GM13976 (cell line): Measurements from ENCODE around the gene NAT14.
"Not testable (repeated sequence)": the region's sequence is repeated elsewhere in the genome, so short reads cannot be mapped to it uniquely, and the experiment has no call there.

ENCODE experiments used
- DNase-seq: peaks from one replicate; pipeline ENCODE4 v3.0.0; 2012; ENCODE audit warnings: low spot score
- in situ Hi-C: fragments of 300-500 bp; cut with MboI; formaldehyde crosslinking; loops from one replicate; pipeline ENCODE4 v1.12.0; 2022; ENCODE audit warnings: low sequenced_read_pairs, mixed read lengths, inconsistent platforms; ENCODE audit not compliant: unreplicated experiment
- TF ChIP-seq, protein P1 (sequence below): IDR thresholded peaks from 2 replicates; pipeline ENCODE4 v1.5.1; 2012; ENCODE audit warnings: borderline replicate concordance, mild to moderate bottlenecking; ENCODE audit not compliant: insufficient read depth; ENCODE audit errors: extremely low read depth, missing control alignments, control extremely low read depth

Gene NAT14

GRCh38 chr19:55447421-55448174 lies 37.4 kb upstream of the NAT14 start:
- TF ChIP-seq, protein P1, sequence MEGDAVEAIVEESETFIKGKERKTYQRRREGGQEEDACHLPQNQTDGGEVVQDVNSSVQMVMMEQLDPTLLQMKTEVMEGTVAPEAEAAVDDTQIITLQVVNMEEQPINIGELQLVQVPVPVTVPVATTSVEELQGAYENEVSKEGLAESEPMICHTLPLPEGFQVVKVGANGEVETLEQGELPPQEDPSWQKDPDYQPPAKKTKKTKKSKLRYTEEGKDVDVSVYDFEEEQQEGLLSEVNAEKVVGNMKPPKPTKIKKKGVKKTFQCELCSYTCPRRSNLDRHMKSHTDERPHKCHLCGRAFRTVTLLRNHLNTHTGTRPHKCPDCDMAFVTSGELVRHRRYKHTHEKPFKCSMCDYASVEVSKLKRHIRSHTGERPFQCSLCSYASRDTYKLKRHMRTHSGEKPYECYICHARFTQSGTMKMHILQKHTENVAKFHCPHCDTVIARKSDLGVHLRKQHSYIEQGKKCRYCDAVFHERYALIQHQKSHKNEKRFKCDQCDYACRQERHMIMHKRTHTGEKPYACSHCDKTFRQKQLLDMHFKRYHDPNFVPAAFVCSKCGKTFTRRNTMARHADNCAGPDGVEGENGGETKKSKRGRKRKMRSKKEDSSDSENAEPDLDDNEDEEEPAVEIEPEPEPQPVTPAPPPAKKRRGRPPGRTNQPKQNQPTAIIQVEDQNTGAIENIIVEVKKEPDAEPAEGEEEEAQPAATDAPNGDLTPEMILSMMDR: no peak
- in situ Hi-C loops: no loop called here
- no peak for DNase-seq

DNA sequence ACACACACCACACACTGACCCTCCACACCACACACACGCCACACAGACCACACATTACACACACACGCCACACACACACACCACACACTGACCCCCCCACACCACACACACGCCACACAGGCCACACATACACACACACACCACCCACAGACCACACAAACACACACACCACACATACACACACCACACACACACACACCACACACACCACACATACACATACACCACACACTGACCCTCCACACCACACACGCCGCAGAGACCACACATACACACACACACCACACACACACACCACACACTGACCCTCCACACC lies 36.9 kb upstream of the NAT14 start:
- DNase-seq, in situ Hi-C loops: not testable (repeated sequence)

DNA sequence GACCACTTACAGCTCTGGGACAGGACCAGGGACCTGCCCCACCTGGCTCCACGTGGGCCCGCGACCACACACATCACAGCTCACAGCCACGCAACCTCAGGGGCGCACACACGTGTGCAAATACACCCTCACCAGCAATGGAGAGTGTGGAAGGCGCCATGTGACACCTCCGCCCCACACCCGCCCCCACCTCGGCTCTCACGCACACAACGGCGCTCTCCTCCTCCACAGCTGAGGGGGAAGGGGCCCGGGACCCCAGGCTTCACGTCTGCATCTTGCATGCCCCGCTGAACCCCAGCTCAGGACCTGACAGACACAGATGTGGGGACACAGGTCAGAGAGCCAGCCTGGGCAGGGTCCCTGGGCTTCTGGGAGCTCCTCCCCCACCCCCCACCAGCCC lies 35.5 kb upstream of the NAT14 start:
- no peak for DNase-seq
- TF ChIP-seq, protein P1: no peak
- in situ Hi-C loops: no loop called here

DNA sequence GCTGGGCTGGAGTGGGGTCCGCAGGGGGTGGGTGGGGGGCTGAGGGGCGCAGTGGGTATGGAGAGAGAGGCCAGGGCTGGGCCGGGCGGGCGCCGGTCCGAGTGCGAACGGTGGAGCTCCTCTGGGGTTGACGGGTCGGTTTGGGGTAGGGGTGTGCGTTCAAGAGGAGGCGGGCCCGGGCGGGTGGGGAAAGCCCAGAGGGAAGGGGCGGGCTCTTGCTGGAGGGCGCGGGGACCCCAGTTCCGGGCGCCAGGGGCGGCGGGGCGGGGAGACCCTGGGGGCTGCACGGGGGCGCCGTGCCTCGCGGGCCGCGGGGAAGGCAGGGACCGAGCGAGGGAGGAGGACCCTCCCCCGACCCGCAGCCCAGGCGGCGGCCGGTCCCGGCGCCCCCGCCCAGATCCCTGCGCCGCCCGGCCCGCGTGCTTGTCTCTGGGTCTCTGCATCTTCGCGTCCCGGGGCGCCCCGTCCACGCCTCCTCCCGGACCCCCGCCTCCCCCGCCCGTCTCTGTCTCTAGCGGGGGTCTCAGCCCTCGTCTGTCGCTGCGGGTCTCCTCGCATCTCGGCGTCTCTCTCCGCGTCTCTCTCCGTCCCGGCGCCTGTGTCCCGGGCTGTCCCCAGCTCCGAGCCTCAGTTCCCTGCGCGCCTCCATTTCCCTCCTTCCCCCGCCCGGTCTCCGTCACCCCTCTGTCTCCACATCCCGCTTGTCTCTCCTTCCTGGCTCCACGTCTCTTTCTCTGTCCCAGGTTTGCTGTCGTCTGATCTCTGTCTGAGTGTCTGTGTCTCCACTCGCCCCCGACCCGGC lies 33.6 kb upstream of the NAT14 start:
- DNase-seq: no peak
- in situ Hi-C loops: no loop called here
- TF ChIP-seq, protein P1: no peak

GRCh38 chr19:55451965-55452748 lies 32.8 kb upstream of the NAT14 start:
- in situ Hi-C loops: no loop called here
- no peak for DNase-seq
- TF ChIP-seq, protein P1: no peak

- TF ChIP-seq, protein P1: no peak
- in situ Hi-C loops: no loop called here
- no peak for DNase-seq
These were observed 32.1 kb upstream of the NAT14 start for GRCh38 chr19:55452749-55453346.
